Umbilical cord (tissue), 2 donors: ENCODE data around the gene DDHD1. TPM values are rescaled to one million over a fixed set of nuclear protein-coding genes. Genes with fewer than 3 reads are reported as not detected.
A peak's percentile ranks its signal among the peaks of the same experiment; 100 is the strongest.

ENCODE experiments used
- DNase-seq: peaks from one replicate; pipeline ENCODE4 v3.0.0-alpha.2; 2015; ENCODE audit warnings: low spot score
- total RNA-seq: library from RNA; depleted of rRNA; stranded (reverse); fragments of >200 nt; gene quantifications from one replicate; pipeline ENCODE4 v1.2.3, GENCODE V29; 2014; ENCODE audit warnings: low replicate concordance; ENCODE audit not compliant: insufficient read depth

The DDHD1 gene
- total RNA-seq, 1 donor from 2014 or later, result 33.5 TPM

- peak; percentile 74 for DNase-seq
Observed at GRCh38 chr14:53034036-53034435, 119.1 kb downstream of the DDHD1 start.

GRCh38 chr14:53032838-53033390 is 120.2 kb downstream of the DDHD1 start:
- DNase-seq, result no peak

- peak; percentile 64 for DNase-seq
Observed at GRCh38 chr14:53032161-53032803, 120.8 kb downstream of the DDHD1 start.

- no peak for DNase-seq
Observed at GRCh38 chr14:53027562-53027961, 125.6 kb downstream of the DDHD1 start.

GRCh38 chr14:53027041-53027440 is 126.1 kb downstream of the DDHD1 start:
- DNase-seq, result no peak

GRCh38 chr14:53023325-53023724 is 129.8 kb downstream of the DDHD1 start:
- DNase-seq, result no peak

GRCh38 chr14:53022593-53022992 is 130.5 kb downstream of the DDHD1 start:
- DNase-seq, result no peak

GRCh38 chr14:53020193-53020932 is 132.8 kb downstream of the DDHD1 start:
- no peak for DNase-seq

GRCh38 chr14:53019406-53019805 is 133.7 kb downstream of the DDHD1 start:
- peak; percentile 83 for DNase-seq

GRCh38 chr14:53017837-53018236 is 135.3 kb downstream of the DDHD1 start:
- DNase-seq, result no peak

- no peak for DNase-seq
Observed at GRCh38 chr14:53016919-53017318, 136.2 kb downstream of the DDHD1 start.

- no peak for DNase-seq
Observed at GRCh38 chr14:53016491-53016890, 136.6 kb downstream of the DDHD1 start.

GRCh38 chr14:53011053-53011462 is 142.1 kb downstream of the DDHD1 start:
- peak; percentile 98 for DNase-seq

- peak; percentile 70 for DNase-seq
Observed at GRCh38 chr14:53010193-53011040, 142.7 kb downstream of the DDHD1 start.

- DNase-seq, result no peak
Observed at GRCh38 chr14:53006931-53007562, 146.1 kb downstream of the DDHD1 start.

GRCh38 chr14:53004976-53005375 is 148.1 kb downstream of the DDHD1 start:
- peak; percentile 56 for DNase-seq

GRCh38 chr14:53003776-53004175 is 149.3 kb downstream of the DDHD1 start:
- no peak for DNase-seq

- peak; percentile 46 for DNase-seq
Observed at GRCh38 chr14:53002576-53002975, 150.5 kb downstream of the DDHD1 start.

- DNase-seq, result peak; percentile 26
Observed at GRCh38 chr14:53001787-53002378, 151.2 kb downstream of the DDHD1 start.

- peak; percentile 63 for DNase-seq
Observed at GRCh38 chr14:52998376-52999015, 154.6 kb downstream of the DDHD1 start.

GRCh38 chr14:52996493-52996892 is 156.6 kb downstream of the DDHD1 start:
- DNase-seq, result no peak
